ENCODE results near the gene MYO7A.
A peak's percentile ranks its signal among the peaks of the same experiment; 100 is the strongest.

MYO7A gene

DNA sequence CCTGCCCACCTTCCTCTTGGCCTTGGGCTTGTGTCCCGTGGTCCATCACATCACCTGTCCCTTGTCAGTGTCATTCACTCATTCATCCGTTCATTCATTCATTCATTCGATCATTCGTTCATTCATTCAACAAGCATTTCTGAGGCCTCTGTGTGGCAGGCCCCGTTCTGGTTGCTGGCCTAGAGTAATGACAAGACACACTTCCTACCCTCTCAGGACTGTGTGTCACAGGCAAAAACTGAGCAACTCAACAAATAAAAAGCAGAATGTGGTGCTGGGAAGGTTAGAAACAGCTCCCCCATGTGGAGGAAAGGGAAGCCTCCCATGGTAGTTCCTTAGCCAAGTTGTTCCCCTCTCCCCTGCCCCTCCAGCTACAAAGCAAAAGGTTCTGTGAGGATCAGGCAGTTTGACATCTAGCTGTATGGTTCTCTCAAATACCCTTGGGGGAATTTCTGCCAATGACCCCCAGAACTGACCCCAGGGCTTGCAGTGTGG lies 27.0 kb upstream of the MYO7A start:
- H3K27me3 ChIP-seq (ENCODE audit: insufficient read depth, low read length) = no peaks in the 10 kb centered on the region
- H4K20me1 ChIP-seq (ENCODE audit: insufficient read depth, low read length) = no peaks in the 10 kb centered on the region
- H3K4me3 ChIP-seq (ENCODE audit: low read depth, low read length, poor library complexity, severe bottlenecking) = no peak overlapping the region
- no peak overlapping the region for H3K27ac ChIP-seq (ENCODE audit: low read depth, low read length, poor library complexity, severe bottlenecking)
- TF ChIP-seq, protein P1, sequence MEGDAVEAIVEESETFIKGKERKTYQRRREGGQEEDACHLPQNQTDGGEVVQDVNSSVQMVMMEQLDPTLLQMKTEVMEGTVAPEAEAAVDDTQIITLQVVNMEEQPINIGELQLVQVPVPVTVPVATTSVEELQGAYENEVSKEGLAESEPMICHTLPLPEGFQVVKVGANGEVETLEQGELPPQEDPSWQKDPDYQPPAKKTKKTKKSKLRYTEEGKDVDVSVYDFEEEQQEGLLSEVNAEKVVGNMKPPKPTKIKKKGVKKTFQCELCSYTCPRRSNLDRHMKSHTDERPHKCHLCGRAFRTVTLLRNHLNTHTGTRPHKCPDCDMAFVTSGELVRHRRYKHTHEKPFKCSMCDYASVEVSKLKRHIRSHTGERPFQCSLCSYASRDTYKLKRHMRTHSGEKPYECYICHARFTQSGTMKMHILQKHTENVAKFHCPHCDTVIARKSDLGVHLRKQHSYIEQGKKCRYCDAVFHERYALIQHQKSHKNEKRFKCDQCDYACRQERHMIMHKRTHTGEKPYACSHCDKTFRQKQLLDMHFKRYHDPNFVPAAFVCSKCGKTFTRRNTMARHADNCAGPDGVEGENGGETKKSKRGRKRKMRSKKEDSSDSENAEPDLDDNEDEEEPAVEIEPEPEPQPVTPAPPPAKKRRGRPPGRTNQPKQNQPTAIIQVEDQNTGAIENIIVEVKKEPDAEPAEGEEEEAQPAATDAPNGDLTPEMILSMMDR (IDR thresholded peaks at IDR 0.05; ENCODE audit: low read length) = peak; percentile 59
- no peak for TF ChIP-seq EZH2 (IDR thresholded peaks at IDR 0.05; ENCODE audit: borderline replicate concordance, low read length)
- H3K36me3 ChIP-seq (ENCODE audit: insufficient read depth, low read length) = no peaks in the 10 kb centered on the region
- no peaks in the 10 kb centered on the region for H3K9me2 ChIP-seq (ENCODE audit: low read depth, low read length)
- no peak overlapping the region for H3K9ac ChIP-seq (ENCODE audit: low read length)
- H3F3A ChIP-seq (ENCODE audit: insufficient read depth, low read length) = no peaks in the 10 kb centered on the region
- no peak overlapping the region for H3K4me2 ChIP-seq (ENCODE audit: low read length)
- H2AFZ ChIP-seq (ENCODE audit: low read length) = no peak overlapping the region
- no peaks in the 10 kb centered on the region for H3K79me2 ChIP-seq (ENCODE audit: insufficient read depth, low read length)
- no peaks in the 10 kb centered on the region for H3K4me1 ChIP-seq (ENCODE audit: insufficient read depth, low read length, severe bottlenecking)
- no peaks in the 10 kb centered on the region for H3K9me3 ChIP-seq (ENCODE audit: low read length)

DNA sequence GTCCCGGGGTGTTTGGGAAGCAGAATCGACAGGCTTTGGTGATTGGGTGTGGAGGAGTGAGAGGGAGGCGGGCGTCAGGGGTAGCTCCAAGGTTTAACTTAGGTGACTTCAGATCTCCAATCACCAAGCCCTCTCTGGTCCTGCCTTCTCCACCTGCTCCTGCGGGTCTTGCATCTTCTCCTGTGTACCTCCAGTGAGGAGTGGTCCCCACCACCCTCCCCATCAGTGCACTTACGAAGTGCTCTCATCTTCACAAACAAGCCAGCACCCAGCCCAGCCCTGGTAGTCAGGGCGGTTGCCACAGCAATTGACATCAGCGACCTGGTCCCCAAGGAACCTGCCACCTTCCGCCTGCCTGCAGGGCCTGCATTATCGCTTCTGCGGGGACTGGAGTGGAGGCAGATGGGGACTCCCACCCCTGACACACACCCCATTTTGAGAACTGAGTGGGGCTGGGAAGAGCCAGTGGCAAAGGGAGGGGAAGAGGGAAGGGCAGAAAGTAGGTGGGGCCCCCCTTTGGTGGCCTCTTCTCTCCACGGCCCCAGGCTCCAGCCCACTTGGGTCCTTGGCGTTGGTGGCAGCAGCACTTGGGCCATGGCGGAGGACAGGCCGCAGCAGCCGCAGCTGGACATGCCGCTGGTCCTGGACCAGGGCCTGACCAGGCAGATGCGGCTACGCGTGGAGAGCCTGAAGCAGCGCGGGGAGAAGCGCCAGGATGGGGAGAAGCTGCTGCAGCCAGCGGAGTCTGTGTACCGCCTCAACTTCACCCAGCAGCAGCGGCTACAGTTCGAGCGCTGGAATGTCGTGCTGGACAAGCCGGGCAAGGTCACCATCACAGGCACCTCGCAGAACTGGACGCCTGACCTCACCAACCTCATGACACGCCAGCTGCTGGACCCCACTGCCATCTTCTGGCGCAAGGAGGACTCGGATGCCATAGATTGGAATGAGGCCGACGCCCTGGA lies 25.5 kb upstream of the MYO7A start, which contains the start of gene OMP:
Gene OMP (plus strand): TSS at position 595 of the 965 bp plus-strand sequence. CDS start 0 bp downstream, at position 595.
- Histone ChIP-seq H3K9ac (ENCODE audit: low read length) (no peak within 1 kb of the TSS), H3K4me1 (ENCODE audit: insufficient read depth, low read length, severe bottlenecking) (no peaks in the 10 kb centered on the region), H3K27me3 (ENCODE audit: insufficient read depth, low read length) (no peaks in the 10 kb centered on the region), H3K27ac (ENCODE audit: low read depth, low read length, poor library complexity, severe bottlenecking) (no peak within 1 kb of the TSS), H3K4me3 (ENCODE audit: low read depth, low read length, poor library complexity, severe bottlenecking) (no peak within 1 kb of the TSS), H3K36me3 (ENCODE audit: insufficient read depth, low read length) (no peaks in the 10 kb centered on the region), H4K20me1 (ENCODE audit: insufficient read depth, low read length) (no peaks in the 10 kb centered on the region), H3K4me2 (ENCODE audit: low read length) (no peak within 1 kb of the TSS), H2AFZ (ENCODE audit: low read length) (no peak within 1 kb of the TSS), H3K9me2 (ENCODE audit: low read depth, low read length) (no peaks in the 10 kb centered on the region), H3K79me2 (ENCODE audit: insufficient read depth, low read length) (no peaks in the 10 kb centered on the region), H3K9me3 (ENCODE audit: low read length) (no peaks in the 10 kb centered on the region), H3F3A (ENCODE audit: insufficient read depth, low read length) (no peaks in the 10 kb centered on the region)
- TF ChIP-seq, protein P1 (IDR thresholded peaks at IDR 0.05; ENCODE audit: low read length) = no peak
- no peak for TF ChIP-seq EZH2 (IDR thresholded peaks at IDR 0.05; ENCODE audit: borderline replicate concordance, low read length)

- no peak overlapping the region for H3K4me2 ChIP-seq (ENCODE audit: low read length)
- H3K36me3 ChIP-seq (ENCODE audit: insufficient read depth, low read length) = no peaks in the 10 kb centered on the region
- no peaks in the 10 kb centered on the region for H3K9me3 ChIP-seq (ENCODE audit: low read length)
- no peak overlapping the region for H3K4me3 ChIP-seq (ENCODE audit: low read depth, low read length, poor library complexity, severe bottlenecking)
- no peaks in the 10 kb centered on the region for H3K79me2 ChIP-seq (ENCODE audit: insufficient read depth, low read length)
- H2AFZ ChIP-seq (ENCODE audit: low read length) = no peak overlapping the region
- H3F3A ChIP-seq (ENCODE audit: insufficient read depth, low read length) = no peaks in the 10 kb centered on the region
- TF ChIP-seq, protein P1 (IDR thresholded peaks at IDR 0.05; ENCODE audit: low read length) = no peak
- TF ChIP-seq EZH2 (IDR thresholded peaks at IDR 0.05; ENCODE audit: borderline replicate concordance, low read length) = no peak
- no peaks in the 10 kb centered on the region for H3K27me3 ChIP-seq (ENCODE audit: insufficient read depth, low read length)
- H3K27ac ChIP-seq (ENCODE audit: low read depth, low read length, poor library complexity, severe bottlenecking) = no peak overlapping the region
- no peak overlapping the region for H3K9ac ChIP-seq (ENCODE audit: low read length)
- H3K4me1 ChIP-seq (ENCODE audit: insufficient read depth, low read length, severe bottlenecking) = no peaks in the 10 kb centered on the region
- no peaks in the 10 kb centered on the region for H4K20me1 ChIP-seq (ENCODE audit: insufficient read depth, low read length)
- H3K9me2 ChIP-seq (ENCODE audit: low read depth, low read length) = no peaks in the 10 kb centered on the region
Measured at GRCh38 chr11:77103319-77103718, 24.7 kb upstream of the MYO7A start.

All from OCI-LY1 (cell line).